Osteoblast (primary cell): ENCODE data around the gene MRPS18B. TPM values are rescaled to one million over a fixed set of nuclear protein-coding genes. Genes with fewer than 3 reads are reported as not detected.
A peak's percentile ranks its signal among the peaks of the same experiment; 100 is the strongest.

Source experiments
- DNase-seq: peaks from one replicate; pipeline ENCODE4 v3.0.0; 2011; ENCODE audit warnings: low spot score, mixed read lengths; ENCODE audit not compliant: insufficient read length; ENCODE audit errors: missing footprints
- H2AFZ ChIP-seq: 2 replicates; pipeline ENCODE4 v1.6.0; 2011; ENCODE audit warnings: mild to moderate bottlenecking, low read length
- H3K27ac ChIP-seq: 2 replicates; pipeline ENCODE4 v1.5.1; 2011; ENCODE audit warnings: mild to moderate bottlenecking, low read depth, low read length, moderate library complexity
- H3K27me3 ChIP-seq: 2 replicates; pipeline ENCODE4 v1.6.0; 2012; ENCODE audit warnings: mild to moderate bottlenecking, control low read depth, inconsistent platforms, low read length, moderate library complexity; ENCODE audit not compliant: insufficient read depth
- H3K36me3 ChIP-seq: 2 replicates; pipeline ENCODE4 v1.5.1; 2011; ENCODE audit warnings: mild to moderate bottlenecking, low read length, control low read depth, moderate library complexity; ENCODE audit not compliant: insufficient read depth
- H3K4me1 ChIP-seq: 2 replicates; pipeline ENCODE4 v1.5.1; 2011; ENCODE audit warnings: mild to moderate bottlenecking, low read length, control low read depth, moderate library complexity; ENCODE audit not compliant: insufficient read depth
- H3K4me2 ChIP-seq: 2 replicates; pipeline ENCODE4 v1.6.0; 2011; ENCODE audit warnings: mild to moderate bottlenecking, low read length; ENCODE audit not compliant: insufficient read depth
- H3K4me3 ChIP-seq: fragments of 200-600 bp; sonication (generic); 3 replicates; pipeline ENCODE4 v1.5.1; 2012; ENCODE audit warnings: mild to moderate bottlenecking, low read length, inconsistent platforms; ENCODE audit not compliant: insufficient read depth
- H3K79me2 ChIP-seq: 2 replicates; pipeline ENCODE4 v1.6.0; 2012; ENCODE audit warnings: mild to moderate bottlenecking, low read length, control low read depth, inconsistent platforms; ENCODE audit not compliant: insufficient read depth
- H3K9me3 ChIP-seq: 2 replicates; pipeline ENCODE4 v1.5.1; 2011; ENCODE audit warnings: low read depth, low read length, control low read depth
- H4K20me1 ChIP-seq: 2 replicates; pipeline ENCODE4 v1.6.0; 2012; ENCODE audit warnings: mild to moderate bottlenecking, low read length, control low read depth; ENCODE audit not compliant: insufficient read depth
- total RNA-seq: library from RNA; depleted of rRNA; stranded (reverse); fragments of >200 nt; gene quantifications from 2 replicates; pipeline ENCODE4 v1.2.3, GENCODE V29; 2012
- TF ChIP-seq, protein P1 (sequence below): IDR thresholded peaks from 2 replicates; pipeline ENCODE4 v1.5.1; 2011; ENCODE audit warnings: mild to moderate bottlenecking, low read depth, low read length, moderate library complexity; ENCODE audit errors: extremely low read depth

MRPS18B gene
- total RNA-seq, 1 donor, result 67.3 TPM

DNA sequence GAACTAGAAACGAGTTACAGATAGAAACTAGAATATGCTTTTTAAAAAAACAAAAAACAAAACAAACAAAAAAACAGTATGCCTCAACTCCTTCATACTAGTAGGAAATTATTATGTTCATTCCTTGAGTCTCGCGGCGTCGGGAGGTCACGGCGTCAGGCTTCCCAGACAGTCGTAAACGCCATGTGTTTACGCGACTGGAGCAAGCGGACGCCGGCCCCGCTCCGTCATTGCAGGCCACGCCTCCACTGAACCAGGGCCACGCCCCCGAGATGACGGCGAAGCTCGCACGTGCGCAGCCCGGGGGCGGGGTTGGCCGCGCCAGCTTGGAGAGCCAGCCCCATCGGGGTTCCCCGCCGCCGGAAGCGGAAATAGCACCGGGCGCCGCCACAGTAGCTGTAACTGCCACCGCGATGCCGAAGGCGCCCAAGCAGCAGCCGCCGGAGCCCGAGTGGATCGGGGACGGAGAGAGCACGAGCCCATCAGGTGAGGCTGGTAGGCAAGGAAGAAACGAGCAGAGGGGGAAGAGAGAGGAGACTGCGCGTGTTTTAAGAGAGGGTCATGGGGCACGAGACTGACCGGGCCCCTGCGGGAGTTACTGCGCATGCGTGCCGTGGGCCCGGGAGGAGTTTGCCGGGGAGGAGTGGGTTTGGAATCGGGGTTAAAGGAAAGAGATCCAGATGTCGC, 46.4 kb upstream of the MRPS18B start, which contains the start of gene ABCF1:
TSS of gene ABCF1 (plus strand) at position 368 of the 687 bp plus-strand sequence. CDS start at position 414, 46 bp downstream.
- Histone ChIP-seq H3K27me3 (no peaks in the 10 kb centered on the region), H3K79me2 (peaks cover 48% of the 10 kb centered on the region), H4K20me1 (peaks cover 37% of the 10 kb centered on the region), H3K4me3 (peak within 1 kb of the TSS; percentile 99), H3K4me1 (peaks cover 23% of the 10 kb centered on the region), H3K9me3 (no peaks in the 10 kb centered on the region), H3K36me3 (no peaks in the 10 kb centered on the region), H2AFZ (peak within 1 kb of the TSS; percentile 98), H3K27ac (peak within 1 kb of the TSS; percentile 98), H3K4me2 (peak within 1 kb of the TSS; percentile 96)
- peak; percentile 99 for DNase-seq
- TF ChIP-seq, protein P1, sequence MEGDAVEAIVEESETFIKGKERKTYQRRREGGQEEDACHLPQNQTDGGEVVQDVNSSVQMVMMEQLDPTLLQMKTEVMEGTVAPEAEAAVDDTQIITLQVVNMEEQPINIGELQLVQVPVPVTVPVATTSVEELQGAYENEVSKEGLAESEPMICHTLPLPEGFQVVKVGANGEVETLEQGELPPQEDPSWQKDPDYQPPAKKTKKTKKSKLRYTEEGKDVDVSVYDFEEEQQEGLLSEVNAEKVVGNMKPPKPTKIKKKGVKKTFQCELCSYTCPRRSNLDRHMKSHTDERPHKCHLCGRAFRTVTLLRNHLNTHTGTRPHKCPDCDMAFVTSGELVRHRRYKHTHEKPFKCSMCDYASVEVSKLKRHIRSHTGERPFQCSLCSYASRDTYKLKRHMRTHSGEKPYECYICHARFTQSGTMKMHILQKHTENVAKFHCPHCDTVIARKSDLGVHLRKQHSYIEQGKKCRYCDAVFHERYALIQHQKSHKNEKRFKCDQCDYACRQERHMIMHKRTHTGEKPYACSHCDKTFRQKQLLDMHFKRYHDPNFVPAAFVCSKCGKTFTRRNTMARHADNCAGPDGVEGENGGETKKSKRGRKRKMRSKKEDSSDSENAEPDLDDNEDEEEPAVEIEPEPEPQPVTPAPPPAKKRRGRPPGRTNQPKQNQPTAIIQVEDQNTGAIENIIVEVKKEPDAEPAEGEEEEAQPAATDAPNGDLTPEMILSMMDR, result no peak

DNA sequence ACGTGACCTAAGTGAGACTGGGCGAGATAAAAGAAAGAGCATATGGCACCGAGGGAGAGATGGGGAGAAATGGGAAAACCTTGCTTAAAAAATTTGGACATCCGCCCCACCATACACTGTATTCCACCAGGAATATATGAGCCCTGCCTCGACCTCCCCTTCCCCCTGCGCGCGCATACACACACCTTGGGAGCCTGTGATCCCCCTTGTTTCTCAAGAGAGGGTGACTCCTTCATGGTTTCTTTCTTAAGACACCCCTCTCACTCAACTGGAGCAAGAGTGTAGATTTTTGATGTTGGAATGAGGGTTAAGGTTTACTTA, 45.9 kb upstream of the MRPS18B start:
- DNase-seq, result no peak
- Histone ChIP-seq H3K4me1 (peaks cover 23% of the 10 kb centered on the region), H3K9me3 (no peaks in the 10 kb centered on the region), H2AFZ (peak overlapping the region; percentile 96), H3K36me3 (peaks cover under 1% of the 10 kb centered on the region), H3K4me3 (peak overlapping the region; percentile 99), H3K27me3 (no peaks in the 10 kb centered on the region), H3K4me2 (peak overlapping the region; percentile 96), H3K27ac (peak overlapping the region; percentile 98), H4K20me1 (peaks cover 41% of the 10 kb centered on the region), H3K79me2 (peaks cover 53% of the 10 kb centered on the region)
- TF ChIP-seq, protein P1, result no peak

DNA sequence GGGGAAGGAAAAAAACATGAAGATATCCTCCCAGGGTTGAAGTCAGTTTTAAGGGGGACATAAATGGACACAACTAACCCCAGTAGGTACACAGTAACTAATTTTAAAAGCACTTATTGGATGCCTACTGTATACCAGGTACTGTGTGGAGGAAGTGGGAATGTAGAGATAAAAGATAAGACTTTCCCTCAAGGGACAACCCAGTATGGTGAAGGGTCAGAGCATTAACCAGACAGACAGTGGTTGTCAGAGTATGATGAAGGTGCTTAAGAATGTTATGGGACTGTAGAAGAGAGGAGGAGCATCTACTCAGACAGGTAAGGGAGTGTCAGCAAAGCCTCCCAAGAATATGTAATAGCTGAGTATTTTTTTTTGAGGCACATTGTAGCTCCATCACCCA, 45.5 kb upstream of the MRPS18B start:
- Histone ChIP-seq H3K9me3 (no peaks in the 10 kb centered on the region), H3K4me2 (peak overlapping the region; percentile 96), H3K79me2 (peaks cover 56% of the 10 kb centered on the region), H3K4me3 (peak overlapping the region; percentile 99), H3K4me1 (peaks cover 23% of the 10 kb centered on the region), H4K20me1 (peaks cover 45% of the 10 kb centered on the region), H3K36me3 (peaks cover 4% of the 10 kb centered on the region), H2AFZ (no peak overlapping the region), H3K27ac (peak overlapping the region; percentile 98), H3K27me3 (no peaks in the 10 kb centered on the region)
- DNase-seq, result no peak
- TF ChIP-seq, protein P1, result no peak

DNA sequence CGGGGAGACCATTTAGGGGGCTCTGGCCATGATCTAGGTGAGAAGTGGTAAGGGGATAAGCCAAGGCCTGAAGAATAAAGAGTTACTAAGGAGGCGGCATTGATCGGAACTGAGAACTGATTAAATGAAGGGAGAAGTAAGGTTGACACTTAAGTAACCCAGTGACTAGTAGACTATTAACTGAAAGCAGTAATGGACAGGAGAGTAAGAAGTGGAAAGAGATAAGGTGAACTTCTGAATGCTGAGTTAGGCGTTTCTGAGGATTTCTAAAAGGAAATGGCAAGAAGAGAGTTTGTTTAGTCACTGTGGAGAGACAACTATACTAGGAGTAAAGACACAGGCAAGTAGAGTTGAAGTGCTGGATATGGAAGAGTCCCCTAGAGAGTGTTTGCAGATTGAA, 44.5 kb upstream of the MRPS18B start:
- peak overlapping the region; percentile 96 for H3K4me2 ChIP-seq
- H3K27me3 ChIP-seq, result no peaks in the 10 kb centered on the region
- peaks cover 23% of the 10 kb centered on the region for H3K4me1 ChIP-seq
- peaks cover 51% of the 10 kb centered on the region for H4K20me1 ChIP-seq
- no peaks in the 10 kb centered on the region for H3K9me3 ChIP-seq
- H3K36me3 ChIP-seq, result peaks cover 14% of the 10 kb centered on the region
- H3K27ac ChIP-seq, result no peak overlapping the region
- TF ChIP-seq, protein P1, result no peak
- no peak overlapping the region for H2AFZ ChIP-seq
- peak; percentile 26 for DNase-seq
- peaks cover 63% of the 10 kb centered on the region for H3K79me2 ChIP-seq
- no peak overlapping the region for H3K4me3 ChIP-seq
